GM20431 (cell line): ENCODE measurements around the gene SLAMF6.

Experiments
- in situ Hi-C: fragments of 300-500 bp; cut with MseI, MboI; formaldehyde crosslinking; loops from one replicate; pipeline ENCODE4 v1.15.0; 2020; ENCODE audit warnings: low sequenced_read_pairs; ENCODE audit not compliant: unreplicated experiment

SLAMF6 gene

DNA sequence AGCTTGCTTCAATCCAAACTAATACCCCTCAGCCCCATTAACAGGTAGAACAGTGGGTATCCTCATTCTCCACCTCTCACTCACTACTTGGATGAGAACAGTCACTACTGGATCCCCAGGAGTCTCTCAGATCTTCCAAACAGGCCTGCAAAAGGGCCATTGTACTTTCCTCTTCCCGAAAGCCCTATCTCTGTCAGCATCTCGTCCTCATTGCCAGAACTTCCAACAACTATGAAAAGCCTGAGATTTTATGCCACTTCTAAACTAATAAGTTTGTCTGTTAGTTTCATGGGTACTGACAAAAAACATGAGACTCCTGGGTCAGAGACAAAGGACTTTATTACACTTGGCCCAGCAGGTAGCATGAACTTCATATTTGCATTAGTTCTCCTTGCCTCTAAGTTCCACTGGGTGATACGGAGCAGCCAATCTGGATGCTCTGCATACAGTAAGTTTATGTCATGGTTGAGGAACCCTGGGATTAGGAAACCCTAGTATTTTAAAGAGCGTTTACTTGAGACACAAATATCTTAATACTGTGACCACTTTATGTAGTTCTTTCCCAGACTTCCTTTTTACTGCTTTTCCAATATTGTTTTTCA, 84.6 kb downstream of the SLAMF6 start:
- in situ Hi-C loops = no loop called here

DNA sequence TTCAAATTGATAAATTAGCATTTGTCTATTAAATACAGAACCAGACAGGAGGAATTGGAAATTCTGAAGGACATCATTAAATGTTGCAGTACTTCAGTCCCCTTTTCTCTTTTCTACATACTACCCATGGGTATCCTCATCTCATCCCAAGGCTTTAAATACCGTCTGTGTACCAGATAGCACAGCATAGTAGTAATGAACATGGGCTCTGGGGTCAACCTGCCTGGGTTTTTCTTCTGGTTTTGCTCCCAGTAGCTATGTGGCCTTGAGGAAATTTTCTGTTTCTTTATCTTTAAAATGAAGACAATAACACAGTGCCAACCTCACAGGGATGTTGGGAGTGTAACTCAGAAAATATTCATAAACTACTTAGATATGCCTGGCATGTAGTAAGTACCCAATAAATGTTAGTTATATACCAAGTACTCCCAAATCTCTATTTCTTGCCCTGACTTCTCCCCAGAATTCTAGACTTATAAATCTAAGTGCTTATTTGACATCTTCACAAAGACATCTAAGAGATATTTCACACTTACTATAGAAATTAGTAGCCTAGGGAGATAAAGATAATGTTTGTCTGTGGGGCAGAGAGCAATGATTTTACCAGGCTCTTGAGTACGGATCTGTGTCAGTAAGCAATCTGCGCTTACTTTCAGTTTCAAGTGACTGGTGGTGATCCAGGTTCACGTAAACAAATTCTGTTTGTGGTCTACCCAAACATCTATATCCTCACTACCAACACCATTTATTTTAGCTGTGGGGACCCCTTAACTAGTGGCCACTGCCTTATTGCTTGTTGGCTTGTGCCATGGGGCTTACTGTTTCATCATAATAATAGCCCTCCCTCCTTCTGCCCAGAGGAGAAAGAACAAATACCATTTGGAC, 85.4 kb downstream of the SLAMF6 start:
- in situ Hi-C loops = no loop called here

DNA sequence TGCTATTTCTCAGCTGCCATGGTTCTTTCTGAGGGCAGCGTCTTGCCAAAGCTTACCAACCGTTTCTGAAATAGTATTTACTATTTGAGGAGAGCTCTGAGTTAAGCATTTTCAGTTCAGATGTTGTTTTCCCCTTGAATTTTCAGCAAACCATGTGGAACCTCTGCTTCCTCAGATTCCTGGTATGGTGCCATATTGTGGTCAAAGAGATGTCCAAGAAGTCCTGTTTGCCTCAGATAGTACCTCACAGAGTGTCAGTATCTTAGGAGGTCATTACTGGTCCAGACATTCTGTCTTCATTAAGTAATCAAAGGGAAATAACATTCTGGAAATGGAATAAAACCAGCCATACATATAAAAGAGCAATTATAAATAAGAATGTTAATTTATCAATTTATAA, 86.1 kb downstream of the SLAMF6 start:
- in situ Hi-C loops = no loop called here
